GM12872 (cell line): ENCODE measurements around the gene FPR3.

Experiments used
- CTCF ChIP-seq: IDR thresholded peaks from 3 replicates; pipeline ENCODE4 v1.5.1; 2011; ENCODE audit warnings: low read depth, mild to moderate bottlenecking, low read length, moderate library complexity; ENCODE audit not compliant: insufficient read depth

The FPR3 gene

GRCh38 chr19:51803967-51804366 is 9.0 kb downstream of the FPR3 start:
- no peak for TF ChIP-seq CTCF

GRCh38 chr19:51807111-51807701 is 12.2 kb downstream of the FPR3 start:
- no peak for TF ChIP-seq CTCF

GRCh38 chr19:51807925-51808324 is 13.0 kb downstream of the FPR3 start:
- TF ChIP-seq CTCF, result no peak

- TF ChIP-seq CTCF, result no peak
Observed at GRCh38 chr19:51808333-51808986, 13.5 kb downstream of the FPR3 start.

GRCh38 chr19:51809787-51810186 is 14.8 kb downstream of the FPR3 start:
- TF ChIP-seq CTCF, result no peak

GRCh38 chr19:51810223-51810622 is 15.3 kb downstream of the FPR3 start:
- TF ChIP-seq CTCF, result no peak

GRCh38 chr19:51811344-51811743 is 16.4 kb downstream of the FPR3 start:
- no peak for TF ChIP-seq CTCF
